ENCODE results near the gene SHISA8. TPM values are rescaled to one million over a fixed set of nuclear protein-coding genes. Genes with fewer than 3 reads are reported as not detected.

The SHISA8 gene
- polyA plus RNA-seq, 1 donor from 2014 or later, result 0.62 TPM

DNA sequence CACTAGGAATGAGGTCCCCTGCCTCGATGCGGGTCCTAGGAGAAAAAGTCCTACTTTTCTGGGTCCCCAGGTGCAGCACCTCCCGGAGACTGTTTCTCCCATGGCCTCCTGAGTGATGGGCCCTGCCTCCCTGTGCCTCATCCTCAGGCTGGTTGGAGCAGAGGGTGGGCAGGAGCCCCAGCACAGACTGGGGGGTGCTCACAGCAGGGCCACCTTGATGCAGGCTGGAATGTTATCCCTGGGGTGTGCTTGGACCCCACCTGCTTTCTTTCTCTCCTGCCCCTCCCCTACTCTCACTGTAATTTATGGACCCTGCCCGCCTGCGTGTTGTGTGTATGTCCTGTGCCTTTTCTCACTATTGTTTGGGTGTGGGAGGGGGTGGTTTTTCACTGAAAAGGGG, 8.1 kb downstream of the SHISA8 start:
- TF ChIP-seq EZH2 (IDR thresholded peaks at IDR 0.05; ENCODE audit: borderline replicate concordance, insufficient read depth, low read length, poor library complexity, severe bottlenecking) (no peak), SMC3 (conservative IDR thresholded peaks at IDR 0.05; ENCODE audit: poor library complexity) (no peak), EP300 (conservative IDR thresholded peaks at IDR 0.05; ENCODE audit: poor library complexity, severe bottlenecking) (no peak), MXI1 (conservative IDR thresholded peaks at IDR 0.05; ENCODE audit: poor library complexity, severe bottlenecking) (no peak), TAF1 (IDR thresholded peaks at IDR 0.05; ENCODE audit: low read depth) (no peak), RAD21 (conservative IDR thresholded peaks at IDR 0.05) (no peak), POLR2AphosphoS5 (IDR thresholded peaks at IDR 0.05) (no peak)
- TF ChIP-seq, protein P1, sequence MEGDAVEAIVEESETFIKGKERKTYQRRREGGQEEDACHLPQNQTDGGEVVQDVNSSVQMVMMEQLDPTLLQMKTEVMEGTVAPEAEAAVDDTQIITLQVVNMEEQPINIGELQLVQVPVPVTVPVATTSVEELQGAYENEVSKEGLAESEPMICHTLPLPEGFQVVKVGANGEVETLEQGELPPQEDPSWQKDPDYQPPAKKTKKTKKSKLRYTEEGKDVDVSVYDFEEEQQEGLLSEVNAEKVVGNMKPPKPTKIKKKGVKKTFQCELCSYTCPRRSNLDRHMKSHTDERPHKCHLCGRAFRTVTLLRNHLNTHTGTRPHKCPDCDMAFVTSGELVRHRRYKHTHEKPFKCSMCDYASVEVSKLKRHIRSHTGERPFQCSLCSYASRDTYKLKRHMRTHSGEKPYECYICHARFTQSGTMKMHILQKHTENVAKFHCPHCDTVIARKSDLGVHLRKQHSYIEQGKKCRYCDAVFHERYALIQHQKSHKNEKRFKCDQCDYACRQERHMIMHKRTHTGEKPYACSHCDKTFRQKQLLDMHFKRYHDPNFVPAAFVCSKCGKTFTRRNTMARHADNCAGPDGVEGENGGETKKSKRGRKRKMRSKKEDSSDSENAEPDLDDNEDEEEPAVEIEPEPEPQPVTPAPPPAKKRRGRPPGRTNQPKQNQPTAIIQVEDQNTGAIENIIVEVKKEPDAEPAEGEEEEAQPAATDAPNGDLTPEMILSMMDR (IDR thresholded peaks at IDR 0.05; ENCODE audit: poor library complexity, severe bottlenecking), result no peak
- TF ChIP-seq, protein P2, sequence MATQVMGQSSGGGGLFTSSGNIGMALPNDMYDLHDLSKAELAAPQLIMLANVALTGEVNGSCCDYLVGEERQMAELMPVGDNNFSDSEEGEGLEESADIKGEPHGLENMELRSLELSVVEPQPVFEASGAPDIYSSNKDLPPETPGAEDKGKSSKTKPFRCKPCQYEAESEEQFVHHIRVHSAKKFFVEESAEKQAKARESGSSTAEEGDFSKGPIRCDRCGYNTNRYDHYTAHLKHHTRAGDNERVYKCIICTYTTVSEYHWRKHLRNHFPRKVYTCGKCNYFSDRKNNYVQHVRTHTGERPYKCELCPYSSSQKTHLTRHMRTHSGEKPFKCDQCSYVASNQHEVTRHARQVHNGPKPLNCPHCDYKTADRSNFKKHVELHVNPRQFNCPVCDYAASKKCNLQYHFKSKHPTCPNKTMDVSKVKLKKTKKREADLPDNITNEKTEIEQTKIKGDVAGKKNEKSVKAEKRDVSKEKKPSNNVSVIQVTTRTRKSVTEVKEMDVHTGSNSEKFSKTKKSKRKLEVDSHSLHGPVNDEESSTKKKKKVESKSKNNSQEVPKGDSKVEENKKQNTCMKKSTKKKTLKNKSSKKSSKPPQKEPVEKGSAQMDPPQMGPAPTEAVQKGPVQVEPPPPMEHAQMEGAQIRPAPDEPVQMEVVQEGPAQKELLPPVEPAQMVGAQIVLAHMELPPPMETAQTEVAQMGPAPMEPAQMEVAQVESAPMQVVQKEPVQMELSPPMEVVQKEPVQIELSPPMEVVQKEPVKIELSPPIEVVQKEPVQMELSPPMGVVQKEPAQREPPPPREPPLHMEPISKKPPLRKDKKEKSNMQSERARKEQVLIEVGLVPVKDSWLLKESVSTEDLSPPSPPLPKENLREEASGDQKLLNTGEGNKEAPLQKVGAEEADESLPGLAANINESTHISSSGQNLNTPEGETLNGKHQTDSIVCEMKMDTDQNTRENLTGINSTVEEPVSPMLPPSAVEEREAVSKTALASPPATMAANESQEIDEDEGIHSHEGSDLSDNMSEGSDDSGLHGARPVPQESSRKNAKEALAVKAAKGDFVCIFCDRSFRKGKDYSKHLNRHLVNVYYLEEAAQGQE (IDR thresholded peaks at IDR 0.05; ENCODE audit: borderline replicate concordance), result no peak
- Histone ChIP-seq H3F3A (ENCODE audit: insufficient read depth, low read length, poor library complexity, severe bottlenecking) (no peaks in the 10 kb centered on the region), H3K27me3 (ENCODE audit: insufficient read depth, low read depth, low read length) (peaks cover 32% of the 10 kb centered on the region), H3K9ac (ENCODE audit: low read length) (no peak overlapping the region), H4K20me1 (ENCODE audit: insufficient read depth) (no peaks in the 10 kb centered on the region), H3K36me3 (ENCODE audit: insufficient read depth, low read length) (no peaks in the 10 kb centered on the region), H3K4me2 (ENCODE audit: low read length) (no peak overlapping the region), H3K9me2 (ENCODE audit: insufficient read depth, low read length) (no peaks in the 10 kb centered on the region), H3K4me3 (ENCODE audit: low read length) (no peak overlapping the region), H2AFZ (ENCODE audit: low read depth, low read length) (no peak overlapping the region), H3K79me2 (replicated peaks; ENCODE audit: insufficient read depth, low read length) (no peaks in the 10 kb centered on the region), H3K27ac (ENCODE audit: low read length) (no peak overlapping the region), H3K9me3 (ENCODE audit: low read length) (no peaks in the 10 kb centered on the region)

DNA sequence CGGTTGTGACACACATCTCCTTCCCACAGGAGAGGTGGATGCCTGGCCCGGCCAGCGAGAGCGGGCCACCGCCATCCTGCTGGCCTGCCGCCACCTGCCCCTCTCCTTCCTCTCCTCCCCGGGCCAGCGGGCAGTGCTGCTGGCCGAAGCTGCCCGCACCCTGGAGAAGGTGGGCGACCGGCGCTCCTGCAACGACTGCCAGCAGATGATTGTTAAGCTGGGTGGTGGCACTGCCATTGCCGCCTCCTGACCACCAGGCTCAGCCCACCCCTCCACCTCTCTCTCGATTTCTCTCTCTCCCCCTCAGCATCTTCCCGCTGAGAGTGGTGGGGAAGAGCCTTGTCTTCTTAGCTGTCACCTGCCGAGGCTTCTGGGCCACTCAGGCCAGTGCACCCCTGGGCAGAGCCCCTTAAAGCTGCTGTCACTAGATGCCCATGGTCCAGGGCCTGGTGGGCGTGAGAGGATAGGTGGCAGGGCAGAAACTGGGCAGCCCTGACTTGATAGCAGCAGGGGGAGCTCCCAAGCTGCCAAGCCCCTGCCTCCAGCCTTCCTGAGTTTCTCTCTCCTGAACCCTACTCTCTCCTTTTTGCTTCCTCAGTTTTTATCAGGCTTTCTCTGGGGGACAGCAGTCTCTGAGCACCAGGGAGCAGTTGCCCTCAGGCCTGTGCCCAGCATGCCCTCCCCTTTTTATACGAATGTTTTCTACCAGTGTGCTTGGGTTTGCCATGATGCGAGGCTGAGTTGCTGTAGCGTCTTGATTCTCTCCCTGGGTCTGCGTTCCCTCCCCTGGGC, 9.3 kb downstream of the SHISA8 start:
- H3F3A ChIP-seq (ENCODE audit: insufficient read depth, low read length, poor library complexity, severe bottlenecking), result no peaks in the 10 kb centered on the region
- no peak overlapping the region for H2AFZ ChIP-seq (ENCODE audit: low read depth, low read length)
- no peak overlapping the region for H3K4me2 ChIP-seq (ENCODE audit: low read length)
- no peak for TF ChIP-seq EP300 (conservative IDR thresholded peaks at IDR 0.05; ENCODE audit: poor library complexity, severe bottlenecking)
- TF ChIP-seq TAF1 (IDR thresholded peaks at IDR 0.05; ENCODE audit: low read depth), result no peak
- no peak for TF ChIP-seq SMC3 (conservative IDR thresholded peaks at IDR 0.05; ENCODE audit: poor library complexity)
- no peak for TF ChIP-seq RAD21 (conservative IDR thresholded peaks at IDR 0.05)
- TF ChIP-seq, protein P2 (IDR thresholded peaks at IDR 0.05; ENCODE audit: borderline replicate concordance), result no peak
- no peak for TF ChIP-seq MXI1 (conservative IDR thresholded peaks at IDR 0.05; ENCODE audit: poor library complexity, severe bottlenecking)
- no peak for TF ChIP-seq POLR2AphosphoS5 (IDR thresholded peaks at IDR 0.05)
- TF ChIP-seq, protein P1 (IDR thresholded peaks at IDR 0.05; ENCODE audit: poor library complexity, severe bottlenecking), result no peak
- TF ChIP-seq EZH2 (IDR thresholded peaks at IDR 0.05; ENCODE audit: borderline replicate concordance, insufficient read depth, low read length, poor library complexity, severe bottlenecking), result no peak
- no peaks in the 10 kb centered on the region for H3K79me2 ChIP-seq (replicated peaks; ENCODE audit: insufficient read depth, low read length)
- H3K4me3 ChIP-seq (ENCODE audit: low read length), result no peak overlapping the region
- no peak overlapping the region for H3K9ac ChIP-seq (ENCODE audit: low read length)
- H3K36me3 ChIP-seq (ENCODE audit: insufficient read depth, low read length), result peaks cover 4% of the 10 kb centered on the region
- peaks cover 20% of the 10 kb centered on the region for H3K27me3 ChIP-seq (ENCODE audit: insufficient read depth, low read depth, low read length)
- H3K9me3 ChIP-seq (ENCODE audit: low read length), result no peaks in the 10 kb centered on the region
- no peaks in the 10 kb centered on the region for H3K9me2 ChIP-seq (ENCODE audit: insufficient read depth, low read length)
- no peaks in the 10 kb centered on the region for H4K20me1 ChIP-seq (ENCODE audit: insufficient read depth)
- H3K27ac ChIP-seq (ENCODE audit: low read length), result no peak overlapping the region

Data from neural cell (in vitro differentiated cells).